Kidney (tissue), 14 donors: ENCODE results near the gene LGR6. TPM values are rescaled to one million over a fixed set of nuclear protein-coding genes. Genes with fewer than 3 reads are reported as not detected.

Experiments
- DNase-seq, 5 donors: peaks; one replicate each; pipeline ENCODE4 v3.0.0-alpha.2; 2013 to 2020
- FAIRE-seq: peaks from 2 replicates; lab custom pipeline; 2012; peaks lifted over from hg19 to GRCh38; lab: Jason Lieb, UNC
- H3K27ac ChIP-seq, 2 donors: one replicate each; pipeline ENCODE4 v1.7.0; 2013; ENCODE audit warnings: low read depth in 2 of 2, low read length in 2 of 2, inconsistent platforms in 1 of 2
- H3K27me3 ChIP-seq: one replicate; pipeline ENCODE4 v1.7.1; 2013; ENCODE audit warnings: low read length, inconsistent platforms; ENCODE audit not compliant: control insufficient read depth, insufficient read depth
- H3K36me3 ChIP-seq, 3 donors: one replicate each; pipeline versions ENCODE4 v1.7.0 to v1.7.1; 2013; ENCODE audit warnings: low read length in 3 of 3, control low read depth in 1 of 3, inconsistent platforms in 1 of 3; ENCODE audit not compliant: insufficient read depth in 3 of 3, control insufficient read depth in 2 of 3
- H3K4me1 ChIP-seq, 3 donors: one replicate each; pipeline versions ENCODE4 v1.7.0 to v1.7.1; 2013; ENCODE audit warnings: low read length in 3 of 3, inconsistent platforms in 1 of 3, low read depth in 1 of 3; ENCODE audit not compliant: control insufficient read depth in 2 of 3, insufficient read depth in 2 of 3
- H3K4me3 ChIP-seq, 3 donors: one replicate each; pipeline versions ENCODE4 v1.7.0 to v1.8.1; 2013; ENCODE audit warnings: low read length in 3 of 3, control low read depth in 1 of 3, inconsistent platforms in 1 of 3
- H3K9ac ChIP-seq, 3 donors: one replicate each; pipeline versions ENCODE4 v1.7.0 to v1.7.1; 2013; ENCODE audit warnings: low read length in 3 of 3, control low read depth in 1 of 3, inconsistent platforms in 1 of 3
- H3K9me3 ChIP-seq, 3 donors: one replicate each; pipeline versions ENCODE4 v1.7.0 to v1.7.1; 2013; ENCODE audit warnings: low read length in 3 of 3, control low read depth in 1 of 3, inconsistent platforms in 1 of 3; ENCODE audit not compliant: control insufficient read depth in 2 of 3, insufficient read depth in 1 of 3
- intact Hi-C: fragments of 100-400 bp; cut with DNase I; formaldehyde crosslinking; loops from one replicate; pipeline ENCODE4 v1.11.1; 2022
- polyA plus RNA-seq: library from polyadenylated mRNA; stranded (reverse); fragments of 350-450 nt; fragmentation: Illumina TruSeq; extraction: RNeasy Lipid Tissue Mini Kit (QIAGEN cat#74804); gene quantifications from one replicate; pipeline ENCODE4 v1.2.3, GENCODE V29; 2014; ENCODE audit warnings: low read depth, low replicate concordance; ENCODE audit not compliant: insufficient read depth
- total RNA-seq: library from RNA; stranded (reverse); fragmentation: NEBNext Ultra II Directional; extraction: Animal tissue kit (Norgen Biotek cat#: 25700); gene quantifications from one replicate; pipeline ENCODE4 v1.2.1, GENCODE V29; 2021
- TF ChIP-seq, protein P1 (sequence below): IDR thresholded peaks from 3 replicates; pipeline ENCODE4 v1.5.1; 2012; ENCODE audit warnings: mild to moderate bottlenecking, moderate library complexity, borderline replicate concordance; ENCODE audit not compliant: insufficient read depth; ENCODE audit errors: extremely low read depth
- donor health status: control.
- donor health status: control.
- donor health status: control.
- donor health status: control.
- donor health status: control.
- donor health status: DM: yes; HTN: yes; CAD: no.
- donor health status: Normal renal cell carcinoma (clear cell type).

The LGR6 gene
- total and polyA plus RNA-seq, 2 donors from 2014 or later, result 1.8 to 4.1 TPM

DNA sequence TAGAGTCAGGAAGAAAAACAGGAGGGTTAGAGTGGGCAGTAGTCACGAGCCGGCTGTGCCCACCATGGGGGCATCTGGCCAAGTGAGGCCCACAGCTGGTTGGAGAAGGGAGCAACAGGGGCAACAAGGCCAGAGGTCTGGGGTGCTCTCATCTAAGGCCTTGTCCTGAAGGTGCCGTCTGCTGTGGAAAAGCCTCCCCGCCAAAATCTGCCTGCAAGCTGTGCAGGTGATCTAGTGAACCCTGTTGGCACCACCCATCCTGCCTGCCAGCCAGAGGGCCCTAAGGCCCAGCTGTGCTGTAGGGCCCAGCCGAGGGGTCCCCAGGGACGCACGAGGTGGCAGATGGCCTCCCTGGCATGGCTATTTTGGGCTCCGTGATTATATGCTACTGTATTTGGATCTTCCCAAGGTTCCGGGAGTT lies 51.3 kb downstream of the LGR6 start:
- Histone ChIP-seq H3K9me3 (no peaks in the 10 kb centered on the region), H3K4me3 (no peak overlapping the region), H3K27ac (no peak overlapping the region), H3K27me3 (no peaks in the 10 kb centered on the region), H3K36me3 (no peaks in the 10 kb centered on the region), H3K9ac (no peak overlapping the region), H3K4me1 (no peaks in the 10 kb centered on the region)
- intact Hi-C loops, result no loop called here
- TF ChIP-seq, protein P1, sequence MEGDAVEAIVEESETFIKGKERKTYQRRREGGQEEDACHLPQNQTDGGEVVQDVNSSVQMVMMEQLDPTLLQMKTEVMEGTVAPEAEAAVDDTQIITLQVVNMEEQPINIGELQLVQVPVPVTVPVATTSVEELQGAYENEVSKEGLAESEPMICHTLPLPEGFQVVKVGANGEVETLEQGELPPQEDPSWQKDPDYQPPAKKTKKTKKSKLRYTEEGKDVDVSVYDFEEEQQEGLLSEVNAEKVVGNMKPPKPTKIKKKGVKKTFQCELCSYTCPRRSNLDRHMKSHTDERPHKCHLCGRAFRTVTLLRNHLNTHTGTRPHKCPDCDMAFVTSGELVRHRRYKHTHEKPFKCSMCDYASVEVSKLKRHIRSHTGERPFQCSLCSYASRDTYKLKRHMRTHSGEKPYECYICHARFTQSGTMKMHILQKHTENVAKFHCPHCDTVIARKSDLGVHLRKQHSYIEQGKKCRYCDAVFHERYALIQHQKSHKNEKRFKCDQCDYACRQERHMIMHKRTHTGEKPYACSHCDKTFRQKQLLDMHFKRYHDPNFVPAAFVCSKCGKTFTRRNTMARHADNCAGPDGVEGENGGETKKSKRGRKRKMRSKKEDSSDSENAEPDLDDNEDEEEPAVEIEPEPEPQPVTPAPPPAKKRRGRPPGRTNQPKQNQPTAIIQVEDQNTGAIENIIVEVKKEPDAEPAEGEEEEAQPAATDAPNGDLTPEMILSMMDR, result no peak
- FAIRE-seq, result no peak
- peak in 1 of 5 donors; percentile 46 for DNase-seq

- Histone ChIP-seq H3K27me3 (no peaks in the 10 kb centered on the region), H3K4me1 (no peaks in the 10 kb centered on the region), H3K9me3 (no peaks in the 10 kb centered on the region), H3K9ac (no peak overlapping the region), H3K36me3 (no peaks in the 10 kb centered on the region), H3K27ac (no peak overlapping the region), H3K4me3 (no peak overlapping the region)
- intact Hi-C loops, result no loop called here
- DNase-seq (peak in 1 of 5 donors; percentile 39), FAIRE-seq (no peak)
- TF ChIP-seq, protein P1, result no peak
These were observed 51.8 kb downstream of the LGR6 start for GRCh38 chr1:202245391-202245790.

- Histone ChIP-seq H3K27ac (no peak overlapping the region), H3K4me1 (no peaks in the 10 kb centered on the region), H3K27me3 (no peaks in the 10 kb centered on the region), H3K9ac (no peak overlapping the region), H3K9me3 (no peaks in the 10 kb centered on the region), H3K36me3 (no peaks in the 10 kb centered on the region), H3K4me3 (no peak overlapping the region)
- DNase-seq, result no peak
- TF ChIP-seq, protein P1, result no peak
- intact Hi-C loops, result no loop called here
- no peak for FAIRE-seq
These were observed 53.5 kb downstream of the LGR6 start for GRCh38 chr1:202247104-202247503.
